ENCODE results near the gene AREL1.

DNA sequence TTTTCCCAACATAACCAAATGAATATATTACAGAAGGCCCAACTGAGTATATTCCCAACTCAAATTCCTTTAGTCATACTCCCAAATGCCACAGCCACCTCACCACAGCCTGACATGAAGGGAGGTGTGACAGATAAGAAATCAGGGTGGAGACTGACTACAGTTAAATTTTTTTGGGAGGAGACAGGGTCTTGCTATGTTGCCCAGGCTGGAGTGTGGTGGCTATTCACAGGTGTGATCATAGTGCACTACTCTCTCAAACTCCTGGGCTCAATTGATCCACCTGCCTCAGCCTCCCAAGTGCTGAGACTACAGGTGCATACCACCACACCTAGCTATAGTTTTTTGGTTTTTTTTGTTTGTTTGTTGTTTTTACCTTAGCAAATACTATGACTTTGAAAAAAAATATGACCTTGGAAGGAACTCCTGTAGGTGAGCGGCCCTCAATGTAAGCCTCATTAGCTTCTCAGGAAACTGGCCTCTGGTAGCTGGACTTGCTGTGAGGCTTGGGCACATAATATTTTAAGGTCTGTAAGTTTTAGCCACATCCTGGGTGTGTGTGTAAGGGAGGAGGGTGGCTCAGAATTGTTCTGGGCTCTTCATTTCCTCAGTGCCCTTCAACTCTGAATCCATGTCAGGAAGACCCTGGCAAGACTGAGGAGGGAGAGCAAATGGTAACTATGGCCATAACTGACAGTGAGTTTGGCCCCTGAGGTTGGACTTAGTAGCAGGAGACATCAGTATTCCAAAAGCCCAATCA is 61.8 kb downstream of the AREL1 start:
- no peak for TF ChIP-seq RAD21 (conservative IDR thresholded peaks at IDR 0.05)
- TF ChIP-seq, protein P1, sequence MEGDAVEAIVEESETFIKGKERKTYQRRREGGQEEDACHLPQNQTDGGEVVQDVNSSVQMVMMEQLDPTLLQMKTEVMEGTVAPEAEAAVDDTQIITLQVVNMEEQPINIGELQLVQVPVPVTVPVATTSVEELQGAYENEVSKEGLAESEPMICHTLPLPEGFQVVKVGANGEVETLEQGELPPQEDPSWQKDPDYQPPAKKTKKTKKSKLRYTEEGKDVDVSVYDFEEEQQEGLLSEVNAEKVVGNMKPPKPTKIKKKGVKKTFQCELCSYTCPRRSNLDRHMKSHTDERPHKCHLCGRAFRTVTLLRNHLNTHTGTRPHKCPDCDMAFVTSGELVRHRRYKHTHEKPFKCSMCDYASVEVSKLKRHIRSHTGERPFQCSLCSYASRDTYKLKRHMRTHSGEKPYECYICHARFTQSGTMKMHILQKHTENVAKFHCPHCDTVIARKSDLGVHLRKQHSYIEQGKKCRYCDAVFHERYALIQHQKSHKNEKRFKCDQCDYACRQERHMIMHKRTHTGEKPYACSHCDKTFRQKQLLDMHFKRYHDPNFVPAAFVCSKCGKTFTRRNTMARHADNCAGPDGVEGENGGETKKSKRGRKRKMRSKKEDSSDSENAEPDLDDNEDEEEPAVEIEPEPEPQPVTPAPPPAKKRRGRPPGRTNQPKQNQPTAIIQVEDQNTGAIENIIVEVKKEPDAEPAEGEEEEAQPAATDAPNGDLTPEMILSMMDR (IDR thresholded peaks at IDR 0.05; ENCODE audit: poor library complexity, severe bottlenecking): no peak
- no peak for TF ChIP-seq EZH2 (IDR thresholded peaks at IDR 0.05; ENCODE audit: borderline replicate concordance, insufficient read depth, low read length, poor library complexity, severe bottlenecking)
- TF ChIP-seq POLR2AphosphoS5 (IDR thresholded peaks at IDR 0.05): no peak
- no peak for TF ChIP-seq MXI1 (conservative IDR thresholded peaks at IDR 0.05; ENCODE audit: poor library complexity, severe bottlenecking)
- TF ChIP-seq, protein P2, sequence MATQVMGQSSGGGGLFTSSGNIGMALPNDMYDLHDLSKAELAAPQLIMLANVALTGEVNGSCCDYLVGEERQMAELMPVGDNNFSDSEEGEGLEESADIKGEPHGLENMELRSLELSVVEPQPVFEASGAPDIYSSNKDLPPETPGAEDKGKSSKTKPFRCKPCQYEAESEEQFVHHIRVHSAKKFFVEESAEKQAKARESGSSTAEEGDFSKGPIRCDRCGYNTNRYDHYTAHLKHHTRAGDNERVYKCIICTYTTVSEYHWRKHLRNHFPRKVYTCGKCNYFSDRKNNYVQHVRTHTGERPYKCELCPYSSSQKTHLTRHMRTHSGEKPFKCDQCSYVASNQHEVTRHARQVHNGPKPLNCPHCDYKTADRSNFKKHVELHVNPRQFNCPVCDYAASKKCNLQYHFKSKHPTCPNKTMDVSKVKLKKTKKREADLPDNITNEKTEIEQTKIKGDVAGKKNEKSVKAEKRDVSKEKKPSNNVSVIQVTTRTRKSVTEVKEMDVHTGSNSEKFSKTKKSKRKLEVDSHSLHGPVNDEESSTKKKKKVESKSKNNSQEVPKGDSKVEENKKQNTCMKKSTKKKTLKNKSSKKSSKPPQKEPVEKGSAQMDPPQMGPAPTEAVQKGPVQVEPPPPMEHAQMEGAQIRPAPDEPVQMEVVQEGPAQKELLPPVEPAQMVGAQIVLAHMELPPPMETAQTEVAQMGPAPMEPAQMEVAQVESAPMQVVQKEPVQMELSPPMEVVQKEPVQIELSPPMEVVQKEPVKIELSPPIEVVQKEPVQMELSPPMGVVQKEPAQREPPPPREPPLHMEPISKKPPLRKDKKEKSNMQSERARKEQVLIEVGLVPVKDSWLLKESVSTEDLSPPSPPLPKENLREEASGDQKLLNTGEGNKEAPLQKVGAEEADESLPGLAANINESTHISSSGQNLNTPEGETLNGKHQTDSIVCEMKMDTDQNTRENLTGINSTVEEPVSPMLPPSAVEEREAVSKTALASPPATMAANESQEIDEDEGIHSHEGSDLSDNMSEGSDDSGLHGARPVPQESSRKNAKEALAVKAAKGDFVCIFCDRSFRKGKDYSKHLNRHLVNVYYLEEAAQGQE (IDR thresholded peaks at IDR 0.05; ENCODE audit: borderline replicate concordance): no peak
- TF ChIP-seq EP300 (conservative IDR thresholded peaks at IDR 0.05; ENCODE audit: poor library complexity, severe bottlenecking): no peak

Measured in neural cell (in vitro differentiated cells).